Activated T-helper 9 cell treated with anti-CD3 and anti-CD28 coated beads, Interleukin-2, amount 50 U/mL, for 16 hours (primary cell): ENCODE measurements around the gene TTLL12.

Source experiments
- DNase-seq: peaks from one replicate; pipeline ENCODE4 v3.0.0-alpha.2; 2020; ENCODE audit warnings: low read depth

Gene TTLL12

GRCh38 chr22:43186272-43187170, at the start of gene TTLL12:
Gene TTLL12, minus strand, starts transcription at chr22:43187134. Its CDS starts 65 bp downstream, at chr22:43187069.
- peak; percentile 58 for DNase-seq

DNA sequence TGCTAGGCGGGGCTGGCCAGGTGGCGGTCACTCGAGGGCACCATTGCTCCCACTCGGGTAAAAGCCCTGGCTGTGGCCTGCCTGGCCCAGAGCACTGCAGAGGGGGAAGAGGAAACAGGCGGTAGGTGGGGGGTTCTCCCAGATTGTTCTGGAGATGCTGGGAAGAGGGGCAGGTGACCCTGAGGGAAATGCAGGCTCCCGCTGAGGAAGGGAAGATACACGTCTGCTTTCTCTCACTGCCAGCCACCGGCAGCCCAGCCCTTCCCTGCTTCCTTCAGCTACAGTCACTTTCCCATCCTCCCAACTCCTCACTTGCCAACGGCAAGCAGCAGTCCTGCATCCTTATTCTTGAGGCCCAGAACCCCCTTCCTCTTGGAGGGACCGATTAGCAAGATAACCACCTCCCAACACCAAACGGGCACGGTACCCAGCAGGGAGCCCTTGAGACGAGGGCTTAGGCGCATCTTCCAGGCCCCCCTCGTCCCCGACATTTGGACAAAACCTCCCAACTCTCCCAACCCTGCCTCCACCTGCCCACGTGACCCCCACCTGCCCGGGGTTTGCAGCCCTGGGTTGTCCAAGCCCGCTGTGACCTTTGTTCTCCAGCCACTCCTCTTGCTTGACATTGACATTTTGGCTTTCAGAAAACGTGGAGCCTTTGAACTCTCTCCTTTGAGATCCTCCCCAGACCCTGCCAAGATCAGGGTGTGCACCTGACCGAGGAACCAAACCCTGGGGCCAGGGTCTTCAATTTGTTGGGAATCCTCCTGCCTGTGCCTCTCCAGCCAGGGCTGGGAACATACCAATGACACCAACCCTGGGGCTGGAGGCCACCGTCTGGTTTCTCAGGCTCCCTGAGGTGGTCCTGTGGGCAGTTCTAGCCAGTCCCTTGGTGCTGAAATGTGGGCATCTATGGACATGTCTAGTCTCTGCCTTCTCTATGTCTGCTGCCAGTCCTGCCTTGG, 48.8 kb upstream of the TTLL12 start:
- no peak for DNase-seq

DNA sequence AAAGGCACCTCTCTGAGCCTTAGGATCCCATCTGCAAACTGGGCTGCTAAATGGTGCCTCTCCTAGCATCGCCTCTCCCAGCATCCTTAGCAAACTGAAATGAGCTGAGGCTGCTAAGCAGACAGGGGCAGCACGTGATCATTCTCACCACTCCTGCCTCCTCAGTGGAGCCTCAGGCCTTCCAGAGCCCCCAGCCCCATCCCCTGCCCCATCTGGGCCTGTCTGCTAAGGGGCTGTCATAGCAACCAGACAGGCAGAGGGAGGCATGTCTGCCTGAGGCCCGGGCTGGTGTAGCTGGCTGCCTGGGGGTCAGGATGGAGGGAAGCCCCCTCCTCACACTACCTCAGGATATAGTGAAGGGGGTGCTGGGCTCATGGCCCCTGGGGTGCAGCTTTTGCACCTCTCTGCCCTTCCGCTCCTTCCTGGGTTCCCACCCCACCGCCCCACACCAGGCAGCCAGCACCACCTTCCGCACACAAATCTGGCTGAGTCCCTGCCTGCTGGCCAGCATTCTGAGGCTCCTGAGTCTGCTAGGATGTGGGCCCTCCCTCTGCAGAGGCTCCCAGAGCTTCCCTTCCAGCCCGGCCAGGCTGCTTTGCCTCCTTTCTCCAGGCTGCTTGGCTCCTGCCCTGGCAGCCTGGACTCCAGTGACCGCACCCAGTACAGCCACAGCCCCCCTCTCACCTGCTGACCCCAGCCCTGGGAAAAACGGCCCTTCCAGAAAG, 47.5 kb upstream of the TTLL12 start:
- no peak for DNase-seq

DNA sequence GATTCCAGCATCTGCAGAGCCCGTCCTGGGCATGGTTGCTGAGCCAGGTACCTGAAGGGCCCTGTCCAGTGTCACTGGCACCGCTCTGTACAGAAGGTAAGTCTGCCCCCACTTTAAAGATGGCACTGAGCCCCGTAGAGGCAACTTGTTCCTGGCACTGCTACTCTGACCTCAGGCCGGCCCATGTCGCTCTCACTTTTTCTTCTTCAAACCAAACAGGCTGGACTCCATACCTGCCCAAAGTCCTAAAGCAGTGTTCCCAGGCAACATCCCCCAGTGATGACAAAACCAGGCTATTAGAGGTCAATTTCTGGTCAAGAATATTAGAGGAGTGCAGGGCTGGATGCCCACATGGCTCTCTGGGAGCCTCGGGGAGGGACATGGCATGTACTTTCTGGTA, 46.6 kb upstream of the TTLL12 start:
- no peak for DNase-seq

DNA sequence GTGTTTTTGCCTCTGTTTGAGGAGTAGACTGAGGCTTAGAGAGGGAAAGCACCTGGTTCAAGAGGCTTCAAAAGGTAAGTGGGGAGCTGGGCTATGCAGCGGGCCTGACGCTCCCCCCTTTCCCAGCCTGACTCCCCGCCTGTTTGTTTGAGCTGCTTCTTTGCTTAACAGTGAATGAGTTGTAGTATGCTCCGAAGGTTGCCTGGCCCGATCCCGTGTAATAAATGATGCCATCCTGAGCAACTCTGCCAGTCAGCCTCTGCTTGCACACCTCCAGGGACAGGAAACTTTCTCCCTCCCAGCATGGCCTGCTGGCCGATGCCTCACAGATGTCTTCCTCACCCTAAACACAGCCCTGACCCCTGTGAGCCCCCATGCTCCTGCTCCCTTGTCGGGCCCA, 45.5 kb upstream of the TTLL12 start:
- DNase-seq: no peak

- DNase-seq: no peak
These were observed 44.7 kb upstream of the TTLL12 start for GRCh38 chr22:43231724-43232034.

- peak; percentile 41 for DNase-seq
These were observed 44.2 kb upstream of the TTLL12 start for GRCh38 chr22:43230971-43231723.

GRCh38 chr22:43230571-43230970, 43.6 kb upstream of the TTLL12 start:
- no peak for DNase-seq

- DNase-seq: no peak
These were observed 41.9 kb upstream of the TTLL12 start for GRCh38 chr22:43228863-43229262.

- DNase-seq: no peak
These were observed 41.4 kb upstream of the TTLL12 start for GRCh38 chr22:43228330-43228729.

GRCh38 chr22:43227239-43227630, 40.3 kb upstream of the TTLL12 start:
- DNase-seq: no peak

DNA sequence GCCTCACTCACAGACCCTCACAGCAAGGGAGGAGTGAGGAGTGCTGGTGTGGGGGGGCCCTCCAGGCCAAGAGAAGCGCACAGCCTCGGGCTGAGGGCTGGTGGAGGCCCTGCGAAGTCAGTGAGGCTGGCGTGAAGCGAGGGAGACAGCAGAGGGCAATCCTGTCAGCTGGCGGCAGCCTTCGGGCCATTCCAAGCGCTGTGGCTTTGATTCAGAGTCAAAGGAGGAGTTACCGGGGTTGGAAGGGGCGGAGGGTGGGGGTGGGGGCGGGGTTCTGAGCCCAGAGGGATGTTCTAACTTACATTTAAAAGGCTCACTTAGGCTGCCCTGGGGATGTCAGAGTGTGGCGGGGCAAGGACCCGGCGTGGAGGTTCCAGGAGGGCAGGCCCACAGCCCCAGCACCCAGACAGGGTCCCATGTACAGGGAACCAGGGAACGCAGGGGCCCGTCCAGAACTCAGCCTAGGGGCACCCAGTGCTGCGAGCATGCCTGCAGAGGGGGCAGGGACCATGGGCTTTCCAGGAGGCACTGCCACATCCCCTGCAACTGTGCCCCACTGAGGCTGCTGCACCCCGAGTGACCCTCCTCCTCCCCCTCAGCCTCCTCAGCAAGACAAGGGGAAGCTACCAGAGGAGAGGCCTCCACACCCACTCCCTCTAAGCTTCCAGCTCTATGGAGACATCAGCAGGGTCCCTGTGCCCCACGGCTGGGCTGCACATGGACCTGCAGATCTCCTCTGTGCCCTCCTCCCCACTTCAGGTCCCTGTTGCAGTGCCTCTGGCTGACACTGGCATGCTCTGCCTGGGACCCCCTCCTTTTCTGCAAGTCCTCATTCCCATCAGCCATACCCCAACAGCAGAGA, 39.7 kb upstream of the TTLL12 start:
- DNase-seq: no peak

GRCh38 chr22:43225609-43226008, 38.7 kb upstream of the TTLL12 start:
- no peak for DNase-seq

GRCh38 chr22:43222987-43223386, 36.1 kb upstream of the TTLL12 start:
- no peak for DNase-seq

DNA sequence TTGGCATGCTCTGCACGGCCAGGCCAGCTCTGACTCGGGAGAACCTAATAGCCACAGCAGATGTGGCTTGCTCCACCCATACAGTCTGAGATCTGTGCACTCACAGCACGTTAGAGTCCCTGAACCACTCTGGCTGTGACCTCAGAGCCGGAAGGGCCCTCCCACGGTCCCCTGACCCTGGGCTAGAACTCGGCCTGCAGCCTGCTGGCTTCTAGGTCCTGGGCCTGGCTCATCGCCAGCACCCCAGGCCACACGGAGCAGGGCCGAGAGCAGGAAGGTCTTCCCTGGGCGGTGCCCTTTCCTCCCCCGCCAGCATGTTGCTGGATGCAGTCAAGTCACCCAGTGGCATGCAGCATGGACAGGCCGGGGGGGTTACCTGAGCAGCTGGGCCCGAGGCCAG, 35.3 kb upstream of the TTLL12 start:
- DNase-seq: no peak

DNA sequence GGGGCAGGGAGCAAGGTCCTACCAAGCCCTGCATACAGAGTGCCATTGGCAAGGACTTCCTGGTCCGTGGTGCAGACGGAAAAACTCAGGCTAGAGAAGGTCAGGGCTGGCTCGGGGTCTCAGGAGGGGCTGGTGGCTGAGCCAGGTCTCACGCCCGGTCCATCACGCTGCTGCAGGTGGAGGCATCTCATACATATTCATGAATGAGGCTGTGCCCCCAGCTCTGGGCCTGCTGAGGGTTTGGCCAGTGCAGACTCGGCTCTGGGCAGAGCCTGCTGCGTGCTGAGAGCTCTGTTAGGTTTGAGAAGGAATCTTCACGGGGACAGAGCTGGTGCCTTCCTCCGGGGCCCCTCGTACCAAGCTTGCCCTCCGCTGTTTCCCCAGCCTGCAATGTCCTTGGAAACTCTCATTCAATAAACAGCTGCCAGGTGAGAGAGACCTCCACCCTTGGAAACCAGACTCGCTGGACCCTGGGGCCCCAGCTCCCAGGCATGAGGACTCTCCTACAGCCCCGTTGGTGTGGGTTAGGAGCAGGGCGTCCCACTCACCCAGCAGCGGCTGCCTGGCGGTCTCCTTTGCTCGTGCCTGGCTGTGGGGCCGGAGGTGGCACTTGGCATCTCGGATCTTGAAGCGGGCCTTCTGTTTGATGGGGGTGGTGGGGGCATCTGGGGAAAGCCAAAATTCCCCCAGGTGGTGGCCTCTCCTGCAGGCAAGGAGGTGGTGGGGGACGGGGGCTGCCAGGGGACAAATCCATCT, 33.9 kb upstream of the TTLL12 start:
- DNase-seq: no peak

DNA sequence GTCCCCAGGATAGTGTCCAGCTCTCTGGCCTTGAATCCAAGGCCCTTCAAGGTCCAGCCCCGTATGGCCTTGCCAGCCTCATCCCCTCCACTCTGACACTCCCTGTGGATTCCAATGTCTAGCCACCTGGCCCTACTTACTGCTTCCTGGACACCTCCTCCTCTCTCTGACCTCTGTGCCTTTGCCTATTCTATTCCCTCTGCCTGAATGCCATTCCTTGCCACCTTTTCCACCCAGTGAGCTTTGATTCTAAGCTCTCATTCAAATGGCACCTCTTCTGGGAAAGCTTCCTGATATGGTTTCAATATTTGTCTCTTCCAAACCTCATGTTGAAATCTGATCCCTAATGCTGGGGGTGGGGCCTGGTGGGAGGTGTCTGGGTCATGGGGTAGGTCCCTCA, 31.9 kb upstream of the TTLL12 start:
- no peak for DNase-seq

- no peak for DNase-seq
These were observed 30.5 kb upstream of the TTLL12 start for GRCh38 chr22:43217285-43218030.

DNA sequence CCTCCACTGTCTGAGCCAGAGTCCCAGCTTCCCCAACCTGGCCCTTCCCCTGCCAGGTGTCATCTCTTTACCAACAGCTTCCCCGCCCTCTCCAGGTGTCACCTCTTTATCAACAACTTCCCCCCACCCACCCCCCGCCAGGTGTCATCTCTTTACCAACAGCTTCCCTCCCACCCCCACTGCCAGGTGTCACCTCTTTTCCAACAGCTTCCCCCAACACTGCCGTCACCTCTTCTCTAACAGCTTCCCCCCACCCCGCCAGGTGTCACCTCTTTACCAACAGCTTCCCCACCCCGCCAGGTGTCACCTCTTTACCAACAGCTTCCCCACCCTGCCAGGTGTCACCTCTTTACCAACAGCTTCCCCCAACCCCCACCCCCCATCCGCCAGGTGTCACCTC, 29.8 kb upstream of the TTLL12 start:
- no peak for DNase-seq
